Mammary microvascular endothelial cell (primary cell): ENCODE data around the gene SMPD4. TPM values are rescaled to one million over a fixed set of nuclear protein-coding genes. Genes with fewer than 3 reads are reported as not detected.

Experiments used
- total RNA-seq: library from RNA; depleted of rRNA; stranded (reverse); fragments of >200 nt; gene quantifications from 2 replicates; pipeline ENCODE4 v1.2.3, GENCODE V29; 2015

The SMPD4 gene
- total RNA-seq, result 56.7 and 61.7 TPM in 2 replicates

GRCh38 chr2:130181325-130181879 lies at the start of gene SMPD4:
TSS of gene SMPD4 (minus strand) at chr2:130181602. CDS start at chr2:130176592, 5,010 bp downstream.

GRCh38 chr2:130198343-130198742 lies 16.9 kb upstream of the SMPD4 start, which contains the start of gene TUBA3E:
TSS of gene TUBA3E (minus strand) at chr2:130198439. CDS start at chr2:130198360, 79 bp downstream.

GRCh38 chr2:130181880-130182682 lies 679 bp upstream of the SMPD4 start, which contains the start of gene MZT2B:
TSS of gene MZT2B (plus strand) at chr2:130182262. CDS start at chr2:130182283, 21 bp downstream.

GRCh38 chr2:130145006-130145414 lies 36.4 kb downstream of the SMPD4 start, which contains the start of gene CCDC74B:
TSS of gene CCDC74B (minus strand) at chr2:130145112. CDS start at chr2:130144996, 116 bp downstream.

GRCh38 chr2:130129120-130129829 lies 52.1 kb downstream of the SMPD4 start, which contains the start of gene POTEF:
TSS of gene POTEF (minus strand) at chr2:130129222. CDS start at chr2:130120515, 8,707 bp downstream.

Other genes with a start within 250 kb of the SMPD4 start
- gene RAB6C, start 201.9 kb downstream of the SMPD4 start, total RNA-seq, result not detected in 2 replicates
- gene POTEF, start 52.4 kb downstream of the SMPD4 start, total RNA-seq, result under 0.01 TPM in 1 of 2 replicates, not detected in the other
- gene CCDC74B, start 36.5 kb downstream of the SMPD4 start, total RNA-seq, result 0.93 and 1.8 TPM in 2 replicates
- gene MZT2B, start 660 bp upstream of the SMPD4 start, total RNA-seq, result 192 and 220 TPM in 2 replicates
- gene TUBA3E, start 16.8 kb upstream of the SMPD4 start, total RNA-seq, result not detected in 2 replicates
- 114 TPM in 2 replicates for gene IMP4, start 161.3 kb upstream of the SMPD4 start, total RNA-seq
- 20.4 and 26.6 TPM in 2 replicates for gene PTPN18, start 174.5 kb upstream of the SMPD4 start, total RNA-seq